B cell (primary cell): Measurements from ENCODE around the gene L3MBTL3. TPM values are rescaled to one million over a fixed set of nuclear protein-coding genes. Genes with fewer than 3 reads are reported as not detected.

ENCODE experiments used
- ATAC-seq: fragments of 200-7000 bp; cut with Tn5 transposase; one replicate; pipeline ENCODE4 v1.10.0; 2021; ENCODE audit warnings: low read depth, mild to moderate bottlenecking, moderate number of reproducible peaks, moderate library complexity
- CTCF ChIA-PET: fragments of 350-600 bp; sonication (Branson Sonifier 250); formaldehyde crosslinking; loops from one replicate; lab custom pipeline; 2021; ENCODE audit warnings: antibody characterized with exemption, inconsistent platforms; lab: Charles Lee
- POLR2A ChIA-PET: fragments of 350-600 bp; sonication (Branson Sonifier 250); formaldehyde crosslinking; loops from one replicate; lab custom pipeline; 2021; ENCODE audit warnings: antibody characterized with exemption; lab: Charles Lee
- DNase-seq: peaks from one replicate; pipeline ENCODE4 v3.0.0; 2013
- H2AFZ ChIP-seq: 2 replicates; pipeline ENCODE4 v1.6.1; 2012; ENCODE audit warnings: mild to moderate bottlenecking, low read depth, low read length; ENCODE audit not compliant: insufficient read depth, poor library complexity, severe bottlenecking
- H3K27ac ChIP-seq, 2 donors: 1 replicate in 1 of 2; 2 replicates in 1 of 2; pipeline ENCODE4 v1.5.1; 2012 to 2013; ENCODE audit warnings: low read length in 2 of 2, mild to moderate bottlenecking in 2 of 2, moderate library complexity in 1 of 2
- H3K27me3 ChIP-seq, 4 experiments: fragments of 200-600 bp in 1 of 4; sonication (generic) in 1 of 4; replicated peaks in 1 of 4; 1 replicate in 2 of 4; 2 replicates in 2 of 4; pipeline versions ENCODE4 v1.6.1 to v1.7.0; 2013 to 2016; ENCODE audit warnings: low read length in 3 of 4, mild to moderate bottlenecking in 2 of 4, mixed read lengths in 1 of 4, moderate library complexity in 1 of 4; ENCODE audit not compliant: insufficient read depth in 4 of 4, control insufficient read depth in 3 of 4; ENCODE audit errors: control extremely low read depth in 1 of 4
- H3K36me3 ChIP-seq, 2 experiments: replicated peaks in 1 of 2; 1 replicate in 1 of 2; 2 replicates in 1 of 2; pipeline versions ENCODE4 v1.6.1 to v1.7.1; 2013; ENCODE audit warnings: low read length in 1 of 2; ENCODE audit not compliant: insufficient read depth in 2 of 2, control insufficient read depth in 1 of 2; ENCODE audit errors: control extremely low read depth in 1 of 2, extremely low read depth in 1 of 2
- H3K4me1 ChIP-seq, 2 donors: fragments of 200-600 bp in 1 of 2; sonication (generic) in 1 of 2; 1 replicate in 1 of 2; 2 replicates in 1 of 2; pipeline versions ENCODE4 v1.5.1 to v1.6.1; 2013 to 2017; ENCODE audit warnings: low read length in 2 of 2; ENCODE audit not compliant: control insufficient read depth in 2 of 2, insufficient read depth in 2 of 2
- H3K4me2 ChIP-seq: replicated peaks from 2 replicates; pipeline ENCODE3; 2012; ENCODE audit warnings: mild to moderate bottlenecking, low read depth, low read length; ENCODE audit not compliant: poor library complexity, severe bottlenecking
- H3K4me3 ChIP-seq, 5 experiments: fragments of 200-600 bp in 1 of 5; sonication (generic) in 1 of 5; 1 replicate in 3 of 5; 2 replicates in 2 of 5; pipeline versions ENCODE4 v1.5.1 to v1.7.0; 2011 to 2016; ENCODE audit warnings: low read length in 4 of 5, mild to moderate bottlenecking in 4 of 5, low read depth in 2 of 5, control low read depth in 1 of 5, moderate library complexity in 1 of 5; ENCODE audit not compliant: insufficient read depth in 1 of 5; ENCODE audit errors: control extremely low read depth in 1 of 5, extremely low read depth in 1 of 5
- H3K79me2 ChIP-seq: fragments of 200-600 bp; sonication (generic); one replicate; pipeline ENCODE4 v1.6.0; 2016; ENCODE audit warnings: low read length; ENCODE audit not compliant: control insufficient read depth, insufficient read depth
- H3K9ac ChIP-seq: fragments of 200-600 bp; sonication (generic); 2 replicates; pipeline ENCODE4 v1.6.1; 2017; ENCODE audit warnings: mild to moderate bottlenecking, low read length, moderate library complexity
- H3K9me3 ChIP-seq, 3 donors: one replicate each; pipeline versions ENCODE4 v1.6.1 to v1.7.1; 2013; ENCODE audit warnings: low read length in 2 of 3; ENCODE audit not compliant: control insufficient read depth in 2 of 3, insufficient read depth in 1 of 3; ENCODE audit errors: control extremely low read depth in 1 of 3
- H4K20me1 ChIP-seq: 2 replicates; pipeline ENCODE4 v1.6.0; 2012; ENCODE audit warnings: mild to moderate bottlenecking, low read length; ENCODE audit not compliant: insufficient read depth, control insufficient read depth, poor library complexity, severe bottlenecking
- H3K27ac Mint-ChIP-seq: one replicate; pipeline ENCODE4 v1.8.0; 2021; ENCODE audit warnings: mixed read lengths
- H3K27me3 Mint-ChIP-seq: one replicate; pipeline ENCODE4 v1.8.0; 2021; ENCODE audit warnings: mixed read lengths
- H3K4me1 Mint-ChIP-seq: one replicate; pipeline ENCODE4 v1.8.0; 2021; ENCODE audit warnings: mixed read lengths
- H3K4me3 Mint-ChIP-seq: one replicate; pipeline ENCODE4 v1.8.0; 2021; ENCODE audit warnings: mixed read lengths
- H3K9me3 Mint-ChIP-seq: one replicate; pipeline ENCODE4 v1.8.0; 2022; ENCODE audit warnings: mixed read lengths; ENCODE audit not compliant: insufficient read depth
- CTCF ChIP-seq: fragments of 200-600 bp; IDR thresholded peaks from one replicate; pipeline ENCODE4 v1.8.0; 2022; ENCODE audit warnings: antibody characterized with exemption, mild to moderate bottlenecking
- EZH2 ChIP-seq: IDR thresholded peaks from 2 replicates; pipeline ENCODE4 v1.6.1; 2012; ENCODE audit warnings: borderline replicate concordance, low read depth, mild to moderate bottlenecking, moderate library complexity, low read length; ENCODE audit not compliant: insufficient read depth, poor library complexity, severe bottlenecking
- WGBS: methylation state at CpG from one replicate; pipeline ENCODE4 v1.1.5; 2013; ENCODE audit warnings: missing lambda C conversion rate; ENCODE audit not compliant: insufficient coverage; 5-methylcytosine and 5-hydroxymethylcytosine counted together
- intact Hi-C: fragments of 100-400 bp; cut with micrococcal nuclease; formaldehyde crosslinking; loops from one replicate; pipeline ENCODE4 v1.10.0; 2022
- polyA plus RNA-seq: library from polyadenylated mRNA; depleted of rRNA; stranded (reverse); fragments of >200 nt; gene quantifications from 2 replicates; pipeline ENCODE4 v1.2.3, GENCODE V29; 2012
- total RNA-seq, 2 donors: library from RNA; stranded (reverse); fragments of 120-200 nt in 1 of 2; gene quantifications; 1 replicate in 1 of 2; 2 replicates in 1 of 2; pipeline versions ENCODE4 v1.2.3 to v1.2.4, GENCODE V29; 2013 to 2022

Gene L3MBTL3
- total and polyA plus RNA-seq, 2 donors (not counting 1 experiment from before 2014, with no cell fraction given), result 28.0 to 46.4 TPM

GRCh38 chr6:130176378-130176777, 158.0 kb downstream of the L3MBTL3 start:
- no peak for DNase-seq
- Histone ChIP-seq H3K4me2 (no peak overlapping the region), H3K79me2 (no peaks in the 10 kb centered on the region), H4K20me1 (no peaks in the 10 kb centered on the region), H2AFZ (no peak overlapping the region), H3K4me3 (no peak overlapping the region), H3K9ac (no peak overlapping the region), H3K27me3 (no peaks in the 10 kb centered on the region), H3K4me1 (no peaks in the 10 kb centered on the region), H3K36me3 (no peaks in the 10 kb centered on the region), H3K9me3 (peaks cover 0 to 6% (median 2%) of the 10 kb centered on the region in 3 donors), H3K27ac (no peak overlapping the region)
- Mint-ChIP-seq H3K4me1 (no peaks in the 10 kb centered on the region), H3K27me3 (no peaks in the 10 kb centered on the region), H3K27ac (no peak overlapping the region), H3K4me3 (no peak overlapping the region), H3K9me3 (peaks cover 4% of the 10 kb centered on the region)
- ATAC-seq, result no peak
- TF ChIP-seq EZH2 (no peak), CTCF (no peak)
- ChIA-PET CTCF (no interaction called here), POLR2A (no interaction called here)
- 100% methylated on average over 1 of the region's 1 CpG for WGBS
- intact Hi-C loops, result no loop called here

GRCh38 chr6:130178692-130179091, 160.3 kb downstream of the L3MBTL3 start:
- Mint-ChIP-seq H3K27me3 (no peaks in the 10 kb centered on the region), H3K27ac (no peak overlapping the region), H3K9me3 (no peaks in the 10 kb centered on the region), H3K4me1 (peaks cover 3% of the 10 kb centered on the region), H3K4me3 (no peak overlapping the region)
- CTCF ChIA-PET, result no interaction called here
- POLR2A ChIA-PET, result no interaction called here
- no peak overlapping the region for H3K9ac ChIP-seq
- H3K79me2 ChIP-seq, result no peaks in the 10 kb centered on the region
- peaks cover 0 to 2% (median 0%) of the 10 kb centered on the region in 3 donors for H3K9me3 ChIP-seq
- H4K20me1 ChIP-seq, result no peaks in the 10 kb centered on the region
- no peaks in the 10 kb centered on the region for H3K36me3 ChIP-seq
- TF ChIP-seq CTCF, result no peak
- TF ChIP-seq EZH2, result no peak
- intact Hi-C loops, result no loop called here
- no peak overlapping the region for H2AFZ ChIP-seq
- WGBS, result no CpG with 5 or more reads among the region's 1 CpG
- H3K27ac ChIP-seq, result no peak overlapping the region
- no peak for DNase-seq
- H3K27me3 ChIP-seq, result no peaks in the 10 kb centered on the region
- H3K4me3 ChIP-seq, result no peak overlapping the region
- no peak overlapping the region for H3K4me2 ChIP-seq
- ATAC-seq, result no peak
- H3K4me1 ChIP-seq, result peaks cover under 1 to 3% of the 10 kb centered on the region in 2 donors
